Stimulated activated CD4-positive, alpha-beta T cell treated with anti-CD3 and anti-CD28 coated beads, Interleukin-1b, Interleukin-23, amount 100 ng/mL, for 4 hours (primary cell): ENCODE data around the gene CNIH2.

ENCODE experiments used
- DNase-seq, 2 donors: peaks; one replicate each; pipeline ENCODE4 v3.0.0-alpha.2; 2020; ENCODE audit warnings: low read depth in 2 of 2

CNIH2 gene

GRCh38 chr11:66329165-66329673 is 51.2 kb downstream of the CNIH2 start:
- no peak for DNase-seq

- no peak for DNase-seq
Measured at GRCh38 chr11:66330931-66331330, 53.0 kb downstream of the CNIH2 start.

- no peak for DNase-seq
Measured at GRCh38 chr11:66331542-66332370, 53.8 kb downstream of the CNIH2 start.

- no peak for DNase-seq
Measured at GRCh38 chr11:66332371-66333219, 54.6 kb downstream of the CNIH2 start.

- DNase-seq: no peak
Measured at GRCh38 chr11:66333220-66333877, 55.4 kb downstream of the CNIH2 start.
